ENCODE results near the gene DIAPH2.

Gene DIAPH2

GRCh38 chrX:97328853-97329390, 644.3 kb downstream of the DIAPH2 start:
- no peak for DNase-seq (ENCODE audit: low read depth)
- H3K4me3 ChIP-seq (ENCODE audit: control insufficient read depth, low read depth, low read length) = no peak overlapping the region
- TF ChIP-seq CTCF (conservative IDR thresholded peaks at IDR 0.05; ENCODE audit: control insufficient read depth, insufficient read depth, low read depth, low read length) = no peak

GRCh38 chrX:97330151-97330550, 645.5 kb downstream of the DIAPH2 start:
- no peak for TF ChIP-seq CTCF (conservative IDR thresholded peaks at IDR 0.05; ENCODE audit: control insufficient read depth, insufficient read depth, low read depth, low read length)
- no peak overlapping the region for H3K4me3 ChIP-seq (ENCODE audit: control insufficient read depth, low read depth, low read length)
- DNase-seq (ENCODE audit: low read depth) = no peak

- H3K4me3 ChIP-seq (ENCODE audit: control insufficient read depth, low read depth, low read length) = no peak overlapping the region
- DNase-seq (ENCODE audit: low read depth) = peak; percentile 18
- TF ChIP-seq CTCF (conservative IDR thresholded peaks at IDR 0.05; ENCODE audit: control insufficient read depth, insufficient read depth, low read depth, low read length) = no peak
These were observed 648.3 kb downstream of the DIAPH2 start for GRCh38 chrX:97332963-97333362.

GRCh38 chrX:97334850-97335249, 650.2 kb downstream of the DIAPH2 start:
- TF ChIP-seq CTCF (conservative IDR thresholded peaks at IDR 0.05; ENCODE audit: control insufficient read depth, insufficient read depth, low read depth, low read length) = no peak
- H3K4me3 ChIP-seq (ENCODE audit: control insufficient read depth, low read depth, low read length) = no peak overlapping the region
- no peak for DNase-seq (ENCODE audit: low read depth)

GRCh38 chrX:97344724-97345123, 660.1 kb downstream of the DIAPH2 start:
- TF ChIP-seq CTCF (conservative IDR thresholded peaks at IDR 0.05; ENCODE audit: control insufficient read depth, insufficient read depth, low read depth, low read length) = no peak
- no peak overlapping the region for H3K4me3 ChIP-seq (ENCODE audit: control insufficient read depth, low read depth, low read length)

GRCh38 chrX:97358941-97359340, 674.3 kb downstream of the DIAPH2 start:
- TF ChIP-seq CTCF (conservative IDR thresholded peaks at IDR 0.05; ENCODE audit: control insufficient read depth, insufficient read depth, low read depth, low read length) = no peak
- H3K4me3 ChIP-seq (ENCODE audit: control insufficient read depth, low read depth, low read length) = no peak overlapping the region
- DNase-seq (ENCODE audit: low read depth) = no peak

More at GRCh38 chrX:97344724-97345123, 660.1 kb downstream of the DIAPH2 start:
- DNase-seq (ENCODE audit: low read depth) = no peak

GRCh38 chrX:97363843-97364242, 679.2 kb downstream of the DIAPH2 start:
- no peak for TF ChIP-seq CTCF (conservative IDR thresholded peaks at IDR 0.05; ENCODE audit: control insufficient read depth, insufficient read depth, low read depth, low read length)
- H3K4me3 ChIP-seq (ENCODE audit: control insufficient read depth, low read depth, low read length) = no peak overlapping the region
- no peak for DNase-seq (ENCODE audit: low read depth)
